Mucosa of rectum (tissue), 2 donors: ENCODE results near the gene TBCD.

Experiments
- H3K27ac ChIP-seq, 2 donors: one replicate each; pipeline ENCODE4 v1.7.0; 2013; ENCODE audit warnings: inconsistent platforms in 2 of 2, low read depth in 2 of 2, low read length in 2 of 2
- H3K27me3 ChIP-seq, 2 donors: one replicate each; pipeline ENCODE4 v1.7.0; 2013; ENCODE audit warnings: low read length in 2 of 2; ENCODE audit not compliant: control insufficient read depth in 2 of 2, insufficient read depth in 2 of 2
- H3K36me3 ChIP-seq, 2 donors: one replicate each; pipeline ENCODE4 v1.7.0; 2013; ENCODE audit warnings: low read length in 2 of 2; ENCODE audit not compliant: control insufficient read depth in 2 of 2, insufficient read depth in 2 of 2
- H3K4me1 ChIP-seq, 2 donors: one replicate each; pipeline ENCODE4 v1.7.0; 2013; ENCODE audit warnings: low read length in 2 of 2, mild to moderate bottlenecking in 1 of 2; ENCODE audit not compliant: control insufficient read depth in 2 of 2, insufficient read depth in 2 of 2
- H3K4me3 ChIP-seq, 2 donors: one replicate each; pipeline ENCODE4 v1.7.0; 2013; ENCODE audit warnings: low read length in 2 of 2
- H3K9ac ChIP-seq, 2 donors: one replicate each; pipeline ENCODE4 v1.7.0; 2013; ENCODE audit warnings: low read length in 2 of 2, low read depth in 1 of 2, mild to moderate bottlenecking in 1 of 2
- H3K9me3 ChIP-seq, 2 donors: one replicate each; pipeline ENCODE4 v1.7.0; 2013; ENCODE audit warnings: low read length in 2 of 2; ENCODE audit not compliant: control insufficient read depth in 2 of 2
- donor health status: healthy.
- donor health status: Normal muscosa, but diverticular disease.

The TBCD gene

DNA sequence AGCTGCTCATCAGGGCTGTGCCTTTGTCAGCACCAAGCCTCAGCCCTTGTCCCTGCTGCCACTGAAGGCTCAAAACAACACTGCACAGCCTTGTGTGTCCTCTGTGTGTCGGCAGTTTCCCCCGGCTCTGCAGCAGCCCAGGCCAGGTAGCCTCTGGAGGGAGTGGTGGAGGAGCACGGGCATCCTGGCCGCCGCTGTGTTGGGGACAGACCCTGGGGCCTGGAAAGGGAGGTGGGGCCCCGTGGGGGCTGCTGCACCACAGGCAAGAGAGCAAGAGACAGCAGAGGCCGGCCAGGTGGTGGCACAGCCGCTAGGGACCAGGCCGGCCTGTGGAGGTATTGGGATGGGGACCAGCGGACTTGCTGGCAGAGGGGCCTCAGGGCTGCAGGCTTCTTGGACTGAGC, 184.9 kb downstream of the TBCD start:
- Histone ChIP-seq H3K27me3 (no peaks in the 10 kb centered on the region), H3K9me3 (no peaks in the 10 kb centered on the region), H3K36me3 (peaks cover 28 to 37% of the 10 kb centered on the region in 2 donors), H3K4me1 (no peaks in the 10 kb centered on the region), H3K27ac (no peak overlapping the region), H3K4me3 (no peak overlapping the region), H3K9ac (no peak overlapping the region)

DNA sequence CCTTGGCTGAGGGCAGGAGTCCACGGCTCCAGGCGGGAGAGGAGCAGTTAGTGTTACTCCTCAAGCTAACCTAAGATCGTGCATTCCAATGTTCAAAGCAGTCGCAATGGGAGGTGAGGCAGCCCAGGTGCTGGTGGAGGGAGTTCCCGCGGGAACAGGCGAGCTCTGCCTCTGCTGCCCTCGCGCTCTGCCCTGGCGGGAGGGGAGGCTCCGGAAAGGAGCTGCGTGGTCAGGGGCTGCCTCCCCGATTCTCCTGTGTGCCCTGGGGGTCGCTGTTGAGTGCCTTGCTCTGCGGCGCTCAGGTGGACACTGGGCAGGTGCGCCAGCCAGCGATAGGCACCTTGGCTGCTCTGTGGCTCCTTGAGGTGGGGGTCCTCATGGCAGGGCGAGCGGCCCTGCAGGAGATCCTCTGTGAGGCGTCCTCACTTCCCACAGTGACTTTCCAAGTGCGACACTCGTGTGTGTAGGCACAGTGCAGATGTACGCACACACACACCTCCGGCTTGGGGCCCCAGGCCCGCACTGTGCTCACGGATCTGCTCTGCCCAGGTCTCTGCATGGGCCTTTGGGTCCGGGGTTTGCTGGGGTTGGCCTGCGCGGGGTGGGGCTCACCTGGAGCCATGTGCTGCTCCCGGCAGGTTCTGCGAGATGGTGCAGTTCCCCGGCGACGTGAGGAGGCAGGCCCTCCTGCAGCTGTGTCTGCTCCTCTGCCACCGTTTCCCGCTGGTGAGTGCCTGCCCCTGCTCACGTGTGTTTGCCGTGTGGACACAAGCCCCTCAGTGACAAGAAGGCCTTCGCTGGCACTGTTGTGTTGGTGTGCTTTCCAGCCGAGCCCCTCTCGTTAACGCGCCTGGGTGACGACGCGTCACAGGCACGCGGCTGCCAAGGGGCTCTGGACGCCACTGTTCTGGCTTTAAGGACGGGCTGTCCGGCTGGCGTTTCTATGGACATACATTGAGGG, 185.8 kb downstream of the TBCD start:
- Histone ChIP-seq H3K27me3 (no peaks in the 10 kb centered on the region), H3K4me3 (no peak overlapping the region), H3K4me1 (no peaks in the 10 kb centered on the region), H3K9me3 (no peaks in the 10 kb centered on the region), H3K36me3 (peaks cover 32 to 42% of the 10 kb centered on the region in 2 donors), H3K9ac (no peak overlapping the region), H3K27ac (no peak overlapping the region)

DNA sequence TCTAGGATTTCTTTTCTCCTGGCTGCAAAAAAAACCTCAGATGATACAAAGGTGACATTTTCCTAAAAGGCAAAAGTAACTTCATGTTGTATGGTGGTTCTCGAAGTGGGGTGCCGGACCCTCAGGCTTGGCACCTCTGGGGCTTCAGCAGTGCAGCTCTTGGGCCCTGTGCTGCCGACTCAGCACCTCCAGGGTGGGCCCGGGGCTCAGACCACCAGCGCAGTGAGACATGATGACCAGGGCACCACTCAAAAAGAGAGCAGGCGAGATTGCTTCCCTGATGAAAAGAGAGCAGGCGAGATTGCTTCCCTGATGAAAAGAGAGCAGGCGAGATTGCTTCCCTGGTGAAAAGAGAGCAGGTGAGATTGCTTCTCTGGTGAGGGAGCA, 186.6 kb downstream of the TBCD start:
- no peaks in the 10 kb centered on the region for H3K27me3 ChIP-seq
- no peak overlapping the region for H3K9ac ChIP-seq
- H3K4me3 ChIP-seq: no peak overlapping the region
- H3K36me3 ChIP-seq: peaks cover 37 to 48% of the 10 kb centered on the region in 2 donors
- no peaks in the 10 kb centered on the region for H3K4me1 ChIP-seq
- no peaks in the 10 kb centered on the region for H3K9me3 ChIP-seq
- no peak overlapping the region for H3K27ac ChIP-seq

DNA sequence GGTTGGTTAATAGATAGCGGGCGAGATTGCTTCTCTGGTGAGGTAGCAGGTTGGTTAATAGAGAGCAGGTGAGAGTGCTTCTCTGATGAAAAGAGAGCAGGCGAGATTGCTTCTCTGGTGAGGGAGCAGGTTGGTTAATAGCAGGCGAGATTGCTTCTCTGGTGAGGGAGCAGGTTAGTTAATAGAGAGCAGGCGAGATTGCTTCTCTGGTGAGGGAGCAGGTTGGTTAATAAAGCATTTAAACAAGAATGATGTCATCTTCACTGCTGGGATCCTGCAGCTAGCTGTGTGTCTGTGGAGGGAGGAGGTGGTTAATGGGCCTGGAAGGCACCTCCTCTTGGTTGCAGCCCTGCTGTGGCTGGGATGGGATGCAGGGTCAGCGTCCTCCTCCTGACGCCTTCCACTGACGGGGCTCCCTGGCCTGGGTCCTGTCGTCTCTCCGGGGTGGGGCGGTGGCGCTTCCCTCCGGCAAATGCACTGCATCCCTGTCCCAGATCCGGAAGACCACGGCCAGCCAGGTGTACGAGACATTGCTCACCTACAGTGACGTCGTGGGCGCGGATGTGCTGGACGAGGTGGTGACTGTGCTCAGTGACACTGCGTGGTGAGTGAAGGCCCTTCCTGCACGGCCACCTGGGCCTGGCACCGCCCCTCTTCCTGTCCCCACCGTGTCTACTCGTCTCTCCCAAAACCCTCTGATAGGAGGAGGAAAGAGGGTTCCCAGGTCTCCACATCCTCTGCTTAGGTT, 187.2 kb downstream of the TBCD start:
- Histone ChIP-seq H3K27ac (no peak overlapping the region), H3K9ac (no peak overlapping the region), H3K4me3 (no peak overlapping the region), H3K9me3 (peaks cover 0 to 3% of the 10 kb centered on the region in 2 donors), H3K27me3 (no peaks in the 10 kb centered on the region), H3K36me3 (peaks cover 42 to 48% of the 10 kb centered on the region in 2 donors), H3K4me1 (no peaks in the 10 kb centered on the region)

DNA sequence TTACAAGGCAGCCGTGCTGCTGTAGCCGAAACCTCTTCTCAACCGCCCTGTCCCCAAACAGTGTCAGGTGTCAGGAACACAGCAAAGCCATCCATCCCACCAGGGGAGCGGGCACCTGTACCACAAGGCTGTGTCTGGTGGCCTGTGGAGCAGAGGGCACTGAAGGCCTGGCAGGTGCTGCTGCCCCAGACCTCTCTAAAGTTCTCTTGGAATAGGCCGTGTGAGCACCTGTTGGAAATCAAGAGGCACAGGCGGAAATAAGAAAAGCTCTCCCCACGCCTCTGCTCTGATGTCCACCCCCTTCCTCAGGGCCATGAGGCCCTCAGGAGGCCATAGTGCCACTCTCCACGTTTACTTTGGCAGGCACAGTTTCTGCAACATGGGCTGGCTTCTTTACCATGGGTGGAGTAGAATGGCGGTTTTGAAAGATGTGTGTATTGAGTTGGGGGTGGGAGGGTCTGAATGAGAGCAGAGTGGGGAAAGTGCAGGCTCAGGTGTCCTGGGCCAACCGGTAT, 187.8 kb downstream of the TBCD start:
- Histone ChIP-seq H3K27ac (no peak overlapping the region), H3K27me3 (no peaks in the 10 kb centered on the region), H3K4me3 (no peak overlapping the region), H3K36me3 (peaks cover 42 to 52% of the 10 kb centered on the region in 2 donors), H3K9ac (no peak overlapping the region), H3K4me1 (no peaks in the 10 kb centered on the region), H3K9me3 (peaks cover 0 to 5% of the 10 kb centered on the region in 2 donors)

DNA sequence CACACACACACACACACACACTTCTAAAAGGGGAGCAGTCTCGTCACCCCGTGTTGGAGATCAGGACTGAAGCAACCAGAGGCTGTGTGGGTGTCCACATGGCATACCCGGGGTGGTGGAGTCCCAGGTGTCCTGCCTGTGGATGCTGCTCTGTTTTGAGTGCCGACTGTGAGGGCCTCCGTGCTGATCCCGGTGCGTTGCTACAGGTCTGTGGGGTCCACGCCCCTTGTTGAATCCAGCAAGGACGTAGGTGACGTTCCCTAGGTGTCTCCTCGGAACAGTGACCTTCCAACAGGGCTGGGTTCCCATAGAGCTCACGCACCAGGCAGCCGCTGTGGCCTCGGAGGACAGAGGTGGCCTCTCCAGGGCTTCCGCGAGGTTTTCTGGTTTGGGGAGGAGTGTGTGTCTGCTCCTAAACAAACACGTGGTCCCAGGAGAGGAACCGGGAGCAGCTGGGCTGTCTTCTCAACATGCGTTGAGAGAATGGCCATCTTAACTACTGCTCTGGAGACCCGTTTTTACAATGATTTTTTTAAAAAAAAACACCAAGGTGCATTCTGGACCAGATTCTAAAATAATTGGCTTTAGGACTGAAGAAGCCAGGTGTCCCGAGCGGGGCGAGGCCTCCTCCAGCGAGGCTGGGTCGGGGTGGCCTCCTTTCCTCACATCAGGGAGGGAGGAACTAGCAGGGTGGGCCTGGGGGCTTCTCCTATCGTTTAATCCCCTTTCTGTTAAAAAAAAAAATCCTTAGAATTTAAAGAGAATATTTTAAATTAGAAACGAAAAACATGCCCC, 188.6 kb downstream of the TBCD start:
- no peaks in the 10 kb centered on the region for H3K4me1 ChIP-seq
- peaks cover 42 to 52% of the 10 kb centered on the region in 2 donors for H3K36me3 ChIP-seq

DNA sequence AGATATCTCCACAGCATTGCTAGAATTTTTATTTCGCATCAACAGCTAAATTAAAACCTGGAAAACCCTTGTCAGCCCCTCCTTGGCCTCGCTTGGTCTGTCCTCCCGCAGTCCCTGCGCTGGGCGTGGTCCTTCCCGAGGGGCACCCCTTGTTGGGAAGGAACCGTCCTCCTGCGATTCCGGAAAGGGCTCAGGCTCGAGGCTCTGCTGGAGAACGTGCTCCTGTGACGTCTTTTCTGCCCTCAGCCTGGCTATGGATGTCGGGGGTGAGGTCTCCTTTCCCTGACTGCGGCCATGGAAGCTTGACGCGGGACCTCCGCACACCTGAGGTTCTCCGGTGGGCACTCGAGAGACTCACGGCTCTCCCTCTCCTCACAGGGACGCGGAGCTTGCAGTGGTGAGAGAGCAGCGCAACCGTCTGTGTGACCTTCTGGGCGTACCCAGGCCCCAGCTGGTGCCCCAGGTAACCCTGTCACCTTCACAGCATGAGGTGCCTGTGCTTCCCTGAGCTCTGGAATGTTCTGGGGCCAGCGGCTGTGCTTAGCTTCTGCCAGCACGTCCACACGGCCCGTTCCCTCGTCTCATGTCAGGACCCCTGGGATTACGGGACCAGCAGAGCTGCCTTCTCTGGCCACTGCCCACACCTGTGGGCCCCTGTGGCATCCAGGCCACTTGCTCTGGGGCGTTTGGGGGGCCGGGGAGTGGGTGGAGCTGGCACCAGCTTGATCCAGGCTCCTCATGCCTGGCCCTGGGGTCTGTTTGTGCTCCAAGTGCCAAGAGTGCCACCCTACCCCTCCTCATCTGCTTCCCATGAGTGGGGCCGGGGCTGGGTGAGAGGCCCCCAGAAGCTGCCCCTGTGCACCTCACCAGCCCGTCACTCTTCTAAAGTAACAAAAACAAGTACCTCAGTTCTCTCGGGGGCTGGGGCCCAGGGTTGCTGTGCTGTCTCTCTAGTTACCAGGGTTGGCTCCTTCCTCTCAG, 189.4 kb downstream of the TBCD start:
- Histone ChIP-seq H3K27me3 (no peaks in the 10 kb centered on the region), H3K4me3 (no peak overlapping the region), H3K9me3 (peaks cover 8 to 9% of the 10 kb centered on the region in 2 donors), H3K4me1 (no peaks in the 10 kb centered on the region), H3K27ac (no peak overlapping the region), H3K36me3 (peaks cover 45 to 52% of the 10 kb centered on the region in 2 donors), H3K9ac (no peak overlapping the region)

More for the DNA sequence above, 188.6 kb downstream of the TBCD start:
- H3K9me3 ChIP-seq: peaks cover 4 to 9% of the 10 kb centered on the region in 2 donors
- no peak overlapping the region for H3K4me3 ChIP-seq
- H3K27me3 ChIP-seq: no peaks in the 10 kb centered on the region
- no peak overlapping the region for H3K27ac ChIP-seq
- H3K9ac ChIP-seq: no peak overlapping the region

DNA sequence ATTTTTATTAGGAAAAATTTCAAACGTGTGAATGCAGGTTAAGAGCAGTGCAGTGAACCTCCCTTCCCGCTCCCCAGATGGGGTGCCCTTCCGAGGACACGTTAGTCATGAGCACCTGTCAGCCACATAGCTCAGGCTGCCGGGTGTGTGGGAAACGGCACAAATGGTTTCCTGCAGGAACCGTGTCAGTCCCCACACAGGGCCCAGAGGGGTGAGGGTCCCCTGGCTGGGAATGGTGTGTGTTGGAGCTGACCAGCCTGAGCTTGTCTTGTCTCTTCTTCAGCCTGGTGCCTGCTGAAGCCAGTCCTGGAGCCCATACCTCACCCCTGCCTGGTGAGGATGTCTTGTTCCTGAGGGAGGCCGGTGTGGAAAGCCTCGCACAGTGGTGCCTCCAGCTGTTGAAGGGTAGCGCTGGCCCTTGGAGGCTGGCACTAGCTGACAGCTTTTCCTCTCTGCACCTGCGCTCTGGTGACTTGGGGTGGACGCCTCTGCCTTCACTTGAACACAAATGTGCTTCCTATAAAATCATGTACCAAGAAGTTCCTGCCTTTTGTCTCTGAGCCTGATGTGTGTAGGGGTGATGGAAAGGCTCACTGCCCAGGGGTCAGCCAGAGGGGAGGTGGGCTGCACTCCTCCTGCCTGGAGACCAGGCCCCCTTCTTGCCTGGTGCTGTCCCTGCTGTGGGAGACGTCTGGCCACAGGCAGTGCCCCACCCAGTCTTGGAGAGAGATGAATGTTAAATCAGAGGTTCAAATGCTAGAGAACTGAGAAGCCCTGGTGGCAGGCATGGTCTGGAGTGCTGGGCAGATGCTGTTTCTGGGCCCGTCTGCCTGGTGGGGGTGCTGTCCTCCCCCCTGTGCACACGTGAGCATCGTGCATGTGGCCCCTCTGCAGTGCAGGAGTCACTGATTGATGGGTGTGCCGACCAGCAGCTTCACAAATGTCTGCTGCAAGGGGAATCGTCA, 190.6 kb downstream of the TBCD start:
- no peak overlapping the region for H3K27ac ChIP-seq
- peaks cover 37 to 49% of the 10 kb centered on the region in 2 donors for H3K36me3 ChIP-seq
- no peaks in the 10 kb centered on the region for H3K4me1 ChIP-seq
- H3K4me3 ChIP-seq: no peak overlapping the region
- H3K9me3 ChIP-seq: peaks cover 8 to 9% of the 10 kb centered on the region in 2 donors
- H3K27me3 ChIP-seq: no peaks in the 10 kb centered on the region
- H3K9ac ChIP-seq: no peak overlapping the region
